ENCODE results near the gene PGS1.
A peak's percentile ranks its signal among the peaks of the same experiment; 100 is the strongest.

Gene PGS1

GRCh38 chr17:78387977-78388941 is 9.8 kb downstream of the PGS1 start:
- no peak for DNase-seq (ENCODE audit: low spot score)

- peak; percentile 94 for DNase-seq (ENCODE audit: low spot score)
Observed at GRCh38 chr17:78390241-78391050, 12.0 kb downstream of the PGS1 start.

GRCh38 chr17:78391051-78391431 is 12.6 kb downstream of the PGS1 start:
- DNase-seq (ENCODE audit: low spot score): no peak

GRCh38 chr17:78391843-78392242 is 13.4 kb downstream of the PGS1 start:
- peak; percentile 83 for DNase-seq (ENCODE audit: low spot score)

- DNase-seq (ENCODE audit: low spot score): peak; percentile 31
Observed at GRCh38 chr17:78392295-78392694, 13.8 kb downstream of the PGS1 start.

GRCh38 chr17:78393575-78393974 is 15.1 kb downstream of the PGS1 start:
- no peak for DNase-seq (ENCODE audit: low spot score)

GRCh38 chr17:78394209-78394608 is 15.8 kb downstream of the PGS1 start:
- DNase-seq (ENCODE audit: low spot score): peak; percentile 71

- no peak for DNase-seq (ENCODE audit: low spot score)
Observed at GRCh38 chr17:78395155-78395554, 16.7 kb downstream of the PGS1 start.

- DNase-seq (ENCODE audit: low spot score): no peak
Observed at GRCh38 chr17:78396441-78397337, 18.2 kb downstream of the PGS1 start.

GRCh38 chr17:78397681-78398101 is 19.2 kb downstream of the PGS1 start:
- DNase-seq (ENCODE audit: low spot score): no peak

- DNase-seq (ENCODE audit: low spot score): no peak
Observed at GRCh38 chr17:78398390-78398789, 19.9 kb downstream of the PGS1 start.

GRCh38 chr17:78399028-78399692 is 20.7 kb downstream of the PGS1 start:
- no peak for DNase-seq (ENCODE audit: low spot score)

GRCh38 chr17:78399693-78400144 is 21.3 kb downstream of the PGS1 start:
- peak; percentile 65 for DNase-seq (ENCODE audit: low spot score)

GRCh38 chr17:78400581-78401240 is 22.3 kb downstream of the PGS1 start:
- DNase-seq (ENCODE audit: low spot score): peak; percentile 83

GRCh38 chr17:78401246-78401645 is 22.8 kb downstream of the PGS1 start:
- no peak for DNase-seq (ENCODE audit: low spot score)

GRCh38 chr17:78401891-78402290 is 23.4 kb downstream of the PGS1 start:
- DNase-seq (ENCODE audit: low spot score): no peak

GRCh38 chr17:78403822-78404221 is 25.4 kb downstream of the PGS1 start:
- no peak for DNase-seq (ENCODE audit: low spot score)

- no peak for DNase-seq (ENCODE audit: low spot score)
Observed at GRCh38 chr17:78406396-78406795, 27.9 kb downstream of the PGS1 start.

GRCh38 chr17:78406920-78407319 is 28.5 kb downstream of the PGS1 start:
- DNase-seq (ENCODE audit: low spot score): no peak

GRCh38 chr17:78407387-78408000 is 29.0 kb downstream of the PGS1 start:
- no peak for DNase-seq (ENCODE audit: low spot score)
